Measurements from ENCODE around the gene CDK5RAP2.

CDK5RAP2 gene

DNA sequence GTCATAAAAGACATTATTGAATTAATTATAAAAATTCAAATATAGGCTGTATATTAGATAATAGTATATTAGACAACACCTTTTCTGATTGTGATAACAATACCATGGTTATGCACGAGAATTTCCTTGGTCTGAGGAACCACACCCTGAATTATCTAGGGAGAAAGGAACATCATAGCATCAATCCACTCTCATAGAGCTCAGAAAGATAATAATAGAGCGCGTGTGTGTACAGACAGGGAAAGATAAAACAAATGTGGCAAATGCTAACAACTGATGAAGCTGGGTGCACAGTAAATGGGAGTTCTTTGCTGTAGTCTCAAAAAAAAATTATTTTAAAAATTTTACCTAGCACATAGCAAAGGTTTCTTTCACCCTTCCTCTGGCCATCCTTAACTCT lies 143.5 kb downstream of the CDK5RAP2 start:
- DNase-seq (ENCODE audit: low spot score), result no peak

DNA sequence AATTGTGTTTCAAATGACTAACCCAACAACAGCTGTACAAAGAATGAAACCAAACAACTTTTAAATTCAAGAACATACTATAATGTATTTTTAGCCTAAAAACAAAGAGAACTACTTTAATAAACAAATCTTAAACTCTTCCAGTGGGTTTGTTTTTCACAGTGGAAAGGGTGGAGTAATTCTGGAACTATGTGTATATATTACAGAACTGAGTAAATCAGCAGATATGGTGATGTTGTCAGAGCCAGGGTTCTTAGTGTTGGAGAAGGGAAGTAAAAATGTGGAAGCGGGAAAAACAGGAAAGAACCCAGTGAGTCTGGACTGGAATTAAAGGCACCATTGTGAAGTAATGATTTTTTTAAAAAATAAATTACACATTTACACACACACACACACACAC lies 144.9 kb downstream of the CDK5RAP2 start:
- DNase-seq (ENCODE audit: low spot score), result no peak

DNA sequence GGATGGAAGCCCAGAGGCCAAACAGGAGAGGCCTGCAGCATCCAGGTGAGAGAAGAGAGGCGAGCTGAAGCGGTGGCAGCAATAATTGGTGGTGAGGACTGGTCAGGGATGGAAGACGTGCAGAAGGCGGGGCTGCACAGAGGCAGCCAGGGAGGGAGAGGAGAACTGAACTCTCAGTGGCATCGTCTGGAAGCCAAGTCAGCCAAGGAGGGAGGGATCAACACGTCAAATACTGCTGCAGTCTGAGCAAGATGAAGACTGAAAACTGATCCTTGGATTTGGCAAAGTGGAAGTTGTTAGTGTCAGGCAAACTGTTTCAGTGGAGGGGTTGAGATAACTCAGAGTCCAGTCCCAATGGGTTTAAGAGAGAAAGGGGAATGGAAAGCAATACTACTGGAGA lies 145.4 kb downstream of the CDK5RAP2 start:
- DNase-seq (ENCODE audit: low spot score), result no peak

DNA sequence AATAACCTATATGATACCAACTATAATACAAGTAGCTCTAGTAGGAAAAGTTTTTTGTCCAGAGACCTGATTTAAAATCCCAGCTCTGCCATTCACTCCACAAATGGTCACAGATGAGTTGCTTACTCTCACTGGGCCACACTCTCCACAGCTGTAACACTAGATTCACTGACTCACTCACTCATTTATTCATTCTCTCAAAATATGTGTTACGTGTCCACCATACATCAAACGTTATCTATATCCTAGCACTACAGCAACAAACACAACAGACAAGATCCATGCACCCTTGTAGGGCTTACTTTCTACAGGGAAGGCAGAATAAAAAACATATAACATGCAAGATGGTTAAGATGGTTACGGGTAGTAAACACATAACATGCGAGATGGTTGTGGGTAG lies 146.3 kb downstream of the CDK5RAP2 start:
- no peak for DNase-seq (ENCODE audit: low spot score)

DNA sequence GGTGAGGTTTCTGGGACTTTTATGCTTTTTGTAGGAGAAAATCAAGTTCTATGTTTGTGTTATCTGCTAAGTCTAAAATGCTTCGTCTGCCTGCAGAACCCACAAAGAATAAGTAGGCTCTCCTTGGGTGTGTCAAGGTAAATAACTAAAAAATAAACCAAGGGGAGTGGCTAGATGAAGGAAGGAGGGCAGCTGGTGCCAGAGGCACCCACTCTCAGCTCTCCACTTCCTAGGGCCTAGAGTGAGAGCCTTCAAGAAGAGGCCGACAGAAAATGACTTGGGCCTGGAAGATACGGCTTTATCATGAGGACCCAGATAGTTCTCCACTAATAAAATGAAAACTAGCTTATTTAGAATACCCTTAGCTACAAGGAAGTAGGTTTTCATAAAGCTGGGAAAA lies 147.4 kb downstream of the CDK5RAP2 start:
- DNase-seq (ENCODE audit: low spot score), result no peak

DNA sequence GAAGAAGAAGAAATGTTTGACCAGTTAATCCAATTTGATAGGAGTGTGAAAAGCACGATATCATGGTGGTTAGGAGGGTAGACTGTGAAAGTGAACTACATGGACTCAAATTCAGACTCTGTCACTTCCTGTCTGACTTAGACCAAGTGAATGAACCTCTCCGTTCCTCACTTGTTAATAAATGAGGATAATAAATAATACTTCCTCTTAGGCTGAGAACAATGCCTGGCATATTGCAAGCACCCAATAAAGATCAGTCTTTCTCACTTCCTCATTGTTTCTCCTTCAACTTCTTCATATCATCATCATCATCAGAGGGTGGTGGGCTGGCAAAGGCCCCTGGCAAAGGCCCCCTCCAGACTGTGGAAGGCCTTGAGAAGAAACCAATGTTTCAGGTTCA lies 148.7 kb downstream of the CDK5RAP2 start:
- DNase-seq (ENCODE audit: low spot score), result no peak

DNA sequence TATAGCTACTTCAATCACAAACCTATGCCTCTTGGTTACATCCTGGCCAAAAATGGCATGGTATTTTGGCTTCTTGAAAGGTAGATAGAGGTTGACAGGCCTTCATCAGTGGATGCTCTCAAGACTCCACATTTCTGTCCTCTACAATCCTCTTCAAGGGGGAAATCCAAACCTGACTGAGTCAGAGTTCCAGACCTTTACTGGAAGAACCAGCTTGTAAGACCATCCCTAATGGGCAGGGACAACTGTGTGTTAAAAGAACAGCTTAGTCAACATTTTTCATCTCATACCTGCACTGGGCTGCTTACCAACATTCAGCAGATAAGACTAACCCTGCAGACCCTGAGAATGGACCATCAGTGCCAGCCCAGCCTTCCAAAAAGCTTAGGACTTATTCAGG lies 155.7 kb downstream of the CDK5RAP2 start:
- no peak for DNase-seq (ENCODE audit: low spot score)

DNA sequence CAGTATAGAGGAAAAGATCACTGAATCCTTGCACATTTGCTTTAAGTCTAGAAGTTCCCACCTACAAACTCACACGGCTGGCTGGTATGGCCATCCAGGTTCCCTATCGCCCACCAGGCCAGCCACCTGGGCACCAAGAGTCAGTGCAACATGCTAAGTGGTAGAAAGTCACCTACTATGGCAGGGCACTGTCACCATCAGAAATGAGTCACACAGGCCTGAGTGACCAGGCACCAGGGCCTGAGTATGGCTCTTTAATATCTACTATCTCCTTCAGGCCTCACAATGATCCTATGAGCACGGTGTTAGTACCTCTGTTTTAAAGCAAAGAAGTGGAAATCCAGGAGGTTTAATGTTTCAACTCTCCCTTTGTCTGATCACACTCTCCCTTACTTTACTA lies 156.2 kb downstream of the CDK5RAP2 start:
- no peak for DNase-seq (ENCODE audit: low spot score)

DNA sequence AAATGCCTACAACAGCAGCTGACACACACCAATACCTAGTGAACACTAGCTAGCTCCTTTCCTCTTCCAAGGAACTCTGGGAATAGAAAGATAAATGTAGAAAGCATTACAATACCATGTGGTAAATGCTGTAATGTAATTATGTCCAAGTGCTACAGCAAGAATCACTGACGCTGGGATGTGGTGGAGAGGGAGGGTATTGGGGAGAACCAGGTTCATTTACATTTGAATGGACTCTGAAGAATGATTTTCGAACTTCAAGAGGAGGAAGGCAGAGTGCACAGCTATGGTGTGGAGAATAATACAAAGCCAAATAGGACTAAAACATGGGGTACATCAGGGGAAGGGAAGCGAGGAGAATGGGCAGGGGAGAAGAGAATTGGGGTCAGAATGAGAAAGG lies 158.0 kb downstream of the CDK5RAP2 start:
- no peak for DNase-seq (ENCODE audit: low spot score)

DNA sequence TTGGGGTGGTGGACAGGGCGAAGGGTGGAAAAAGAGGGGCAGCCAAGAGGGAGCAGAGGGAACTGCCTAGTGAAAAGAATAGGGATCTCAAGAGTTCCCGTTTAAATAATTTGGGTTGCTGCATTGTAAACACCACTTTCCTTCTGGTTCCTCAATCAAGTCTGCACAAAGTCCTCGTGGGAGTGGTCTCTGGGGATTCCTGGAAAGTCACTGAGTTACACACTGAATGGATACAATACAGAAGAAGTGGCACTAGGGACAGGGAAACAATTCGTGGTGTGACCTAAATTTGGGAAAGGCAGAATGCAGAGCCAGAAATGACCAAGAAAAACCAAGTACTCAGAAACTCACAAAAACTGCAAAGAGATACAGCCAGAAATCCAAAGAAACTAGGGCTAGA lies 161.7 kb downstream of the CDK5RAP2 start:
- no peak for DNase-seq (ENCODE audit: low spot score)

DNA sequence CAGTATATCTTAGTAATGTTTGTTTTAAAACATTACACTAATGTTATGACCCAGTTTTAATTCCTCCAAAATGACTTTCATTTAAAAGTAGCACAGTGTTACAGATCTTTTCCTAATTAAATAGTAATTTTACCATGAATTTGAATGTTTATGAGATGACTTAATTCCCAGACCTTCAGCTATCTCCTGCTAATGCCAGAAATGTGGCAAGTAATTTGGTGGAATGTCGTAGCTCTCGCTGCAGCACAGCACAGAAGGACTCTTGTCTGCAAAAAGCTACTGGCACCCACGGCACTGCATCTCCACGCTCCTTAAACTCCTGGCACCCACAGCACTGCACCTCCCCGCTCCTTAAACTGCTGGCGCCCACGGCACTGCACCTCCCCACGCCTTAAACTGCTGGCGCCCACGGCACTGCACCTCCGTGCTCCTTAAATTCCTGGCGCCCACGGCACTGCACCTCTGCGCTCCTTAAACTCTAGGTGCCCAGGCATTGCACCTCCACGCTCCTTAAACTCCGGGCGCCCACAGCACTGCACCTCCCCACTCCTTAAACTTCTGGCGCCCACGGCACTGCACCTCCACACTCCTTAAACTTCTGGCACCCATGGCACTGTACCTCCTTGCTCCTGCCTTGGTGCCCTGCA lies 163.1 kb downstream of the CDK5RAP2 start:
- DNase-seq (ENCODE audit: low spot score), result no peak

DNA sequence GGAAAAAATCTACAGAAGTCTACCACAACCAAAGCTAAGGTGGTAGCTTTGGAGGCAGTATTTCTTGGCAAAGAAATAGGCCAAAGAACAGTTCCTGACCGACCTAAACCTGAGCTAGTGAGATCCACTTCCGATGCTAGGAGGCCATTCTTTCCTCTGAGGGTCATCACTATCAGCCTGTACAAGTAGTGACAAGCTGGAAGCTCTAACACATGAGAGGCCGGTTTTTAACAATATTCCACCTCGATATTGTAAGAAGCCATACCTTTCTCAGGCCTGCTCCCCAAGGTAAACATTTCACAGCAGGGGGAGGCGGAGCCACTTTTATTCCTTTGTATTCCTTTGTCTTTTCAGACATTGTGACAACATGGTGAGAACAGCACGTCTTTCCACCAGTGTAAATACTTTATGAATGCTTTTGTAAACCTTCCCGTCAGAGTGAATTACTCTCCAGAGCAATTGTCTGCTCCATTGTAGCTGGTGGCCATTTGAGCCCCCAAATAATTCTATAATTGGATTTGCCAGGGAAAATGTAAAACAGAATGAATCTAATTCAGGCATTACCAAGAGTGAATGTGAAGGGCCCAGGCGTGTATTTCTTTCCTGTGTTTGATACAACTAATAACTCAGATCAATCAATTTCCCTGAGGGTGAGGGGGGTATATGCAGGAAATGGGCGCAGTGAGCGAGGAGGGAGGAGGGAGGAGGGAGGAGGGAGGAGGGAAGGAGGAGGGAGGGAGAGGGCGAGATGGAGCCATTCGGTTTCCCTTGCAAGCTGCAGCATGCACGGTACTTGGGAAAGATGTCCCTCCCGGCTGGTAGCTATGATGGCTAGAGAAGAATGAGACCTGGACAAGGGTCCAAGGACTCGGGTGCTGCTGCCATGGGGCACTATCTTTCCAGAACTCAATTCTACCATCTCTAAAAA lies 166.6 kb downstream of the CDK5RAP2 start:
- no peak for DNase-seq (ENCODE audit: low spot score)

DNA sequence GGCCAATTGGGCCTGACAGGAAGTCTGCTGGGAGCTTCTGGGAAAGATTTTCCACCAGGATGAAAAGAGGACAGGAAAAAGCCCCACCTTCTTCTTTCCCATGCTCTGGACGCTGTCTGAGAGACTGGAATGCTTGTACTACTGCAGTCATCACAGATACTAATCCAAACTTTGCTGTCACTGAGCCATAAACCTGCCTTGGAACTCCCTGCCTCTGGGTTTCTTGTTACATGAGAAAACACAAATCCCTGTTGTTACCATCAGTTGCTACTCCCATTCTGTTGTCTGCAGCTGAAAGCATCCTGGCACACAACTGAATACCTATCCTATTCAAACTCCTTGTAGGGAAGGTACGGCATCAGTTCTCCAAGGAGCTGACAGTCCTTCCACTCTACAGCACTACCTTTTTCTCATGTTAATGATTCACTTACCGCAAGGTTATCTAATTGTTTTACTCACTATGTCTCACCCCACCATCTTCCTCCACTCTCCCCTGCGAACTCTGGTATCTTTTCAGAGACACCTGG lies 167.5 kb downstream of the CDK5RAP2 start:
- DNase-seq (ENCODE audit: low spot score), result no peak

DNA sequence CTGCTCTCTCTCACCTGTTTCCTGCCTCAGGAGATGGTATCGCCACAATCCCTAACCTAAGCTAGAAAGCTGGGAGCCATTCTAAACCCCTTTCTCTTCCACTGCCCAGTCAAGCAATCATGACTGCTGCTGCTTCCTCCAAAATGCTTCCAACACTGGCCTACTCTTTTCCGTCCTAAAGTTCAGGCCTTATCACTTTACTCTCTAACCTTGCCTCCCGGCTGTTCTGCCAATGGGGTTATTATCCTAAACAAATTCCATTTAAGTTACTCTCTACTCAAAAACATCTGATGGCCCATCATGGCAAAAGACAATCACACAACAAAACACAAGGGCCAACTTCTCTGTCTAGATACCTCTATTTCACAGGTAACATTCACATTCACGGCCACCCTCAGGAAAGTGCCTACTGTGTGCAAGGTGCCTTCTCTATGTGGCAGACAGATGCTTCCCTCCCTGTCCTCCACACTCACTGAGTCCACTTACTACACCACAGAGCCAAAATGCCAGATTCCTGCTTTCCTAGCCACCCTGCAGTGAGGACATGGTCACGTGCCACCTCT lies 168.0 kb downstream of the CDK5RAP2 start:
- DNase-seq (ENCODE audit: low spot score), result no peak

DNA sequence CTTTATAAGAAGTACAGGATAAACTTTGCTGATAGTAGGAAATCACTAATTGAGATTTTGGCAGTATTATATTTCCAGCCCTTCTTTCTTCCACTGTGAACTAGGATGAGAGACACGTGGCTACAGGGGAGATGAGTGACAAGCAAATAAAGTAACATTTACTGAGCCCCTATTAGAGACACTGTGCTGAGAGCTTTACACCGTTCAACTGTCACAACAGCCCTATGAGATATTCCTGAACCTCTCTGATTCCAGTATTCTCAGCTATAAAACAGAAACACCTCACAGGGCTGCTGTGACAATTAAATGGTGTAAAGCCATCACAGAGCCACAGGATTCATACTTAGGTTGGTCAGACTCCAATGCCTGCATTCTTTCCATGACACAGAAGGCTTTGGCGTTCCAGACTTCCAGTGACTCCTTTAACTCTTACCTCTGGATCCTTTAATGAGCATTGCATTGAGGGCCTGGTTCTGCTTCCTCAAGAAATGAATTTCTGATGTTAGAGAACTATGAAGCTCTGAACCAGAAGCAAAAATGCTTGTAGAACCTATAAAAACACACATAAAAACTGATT lies 169.0 kb downstream of the CDK5RAP2 start:
- no peak for DNase-seq (ENCODE audit: low spot score)

DNA sequence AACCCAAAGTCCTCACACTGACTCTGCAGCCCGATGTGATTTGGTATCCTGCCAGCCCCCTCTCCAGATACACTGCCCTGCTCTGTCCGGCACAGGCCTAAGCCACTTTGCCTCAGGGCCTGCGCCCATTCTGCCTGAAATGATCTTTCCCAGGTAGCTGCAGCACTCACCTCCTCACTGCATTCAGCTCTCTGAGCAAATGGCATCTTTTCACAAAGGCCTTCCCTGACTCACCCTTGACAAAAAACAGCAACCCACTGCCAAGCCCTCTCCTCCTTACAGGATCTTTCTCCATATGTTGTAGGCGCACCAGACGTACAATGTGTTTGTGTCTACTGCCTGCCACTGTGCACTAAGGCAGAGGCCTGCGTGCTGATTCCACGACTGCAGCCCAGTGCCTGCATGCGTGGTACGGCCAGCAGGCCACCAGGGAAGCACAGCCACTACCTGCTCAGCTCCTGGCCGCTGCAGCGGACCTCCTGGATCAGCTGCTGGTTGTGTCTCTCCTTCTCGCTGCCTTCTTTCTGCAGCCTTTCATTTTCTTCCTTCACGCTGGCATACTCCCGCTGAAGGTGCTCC lies 171.2 kb downstream of the CDK5RAP2 start:
- DNase-seq (ENCODE audit: low spot score), result no peak

DNA sequence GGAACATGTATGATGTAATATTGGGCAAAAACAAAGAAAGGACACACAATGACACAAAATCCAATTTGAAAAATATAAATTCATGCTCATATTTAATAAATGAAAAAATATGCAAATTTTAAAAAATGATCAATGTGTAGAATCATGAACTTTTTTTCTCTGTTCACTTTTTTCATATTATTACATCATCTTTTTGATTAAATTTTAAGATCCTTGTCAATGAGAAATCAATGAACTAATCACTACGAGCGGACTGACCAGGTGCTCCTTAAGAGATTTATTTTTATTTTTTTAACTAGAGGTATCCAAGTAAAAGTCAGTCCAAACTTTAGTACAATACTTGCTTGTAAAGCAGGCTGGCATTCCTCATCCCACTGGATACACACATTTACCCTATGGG lies 174.1 kb downstream of the CDK5RAP2 start:
- no peak for DNase-seq (ENCODE audit: low spot score)

DNA sequence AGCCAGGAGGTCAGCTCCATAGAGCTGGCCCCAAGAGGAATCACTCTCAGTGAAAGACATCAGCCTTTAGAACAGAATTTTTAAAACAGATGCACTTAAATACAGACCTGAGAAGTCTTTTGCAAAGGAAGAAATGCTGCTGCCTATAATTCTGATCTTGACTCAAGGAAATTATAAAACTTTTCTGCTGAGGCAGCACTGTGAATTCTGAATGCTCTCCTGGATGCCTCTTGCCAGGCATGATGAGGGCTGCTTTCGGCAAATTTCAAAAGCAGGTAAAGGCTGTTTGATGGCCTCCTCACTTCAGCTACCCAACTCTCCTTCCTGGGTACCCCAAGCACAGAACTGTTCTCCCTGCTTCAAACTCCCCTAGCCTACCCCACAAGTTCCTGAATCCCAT lies 174.8 kb downstream of the CDK5RAP2 start:
- no peak for DNase-seq (ENCODE audit: low spot score)

DNA sequence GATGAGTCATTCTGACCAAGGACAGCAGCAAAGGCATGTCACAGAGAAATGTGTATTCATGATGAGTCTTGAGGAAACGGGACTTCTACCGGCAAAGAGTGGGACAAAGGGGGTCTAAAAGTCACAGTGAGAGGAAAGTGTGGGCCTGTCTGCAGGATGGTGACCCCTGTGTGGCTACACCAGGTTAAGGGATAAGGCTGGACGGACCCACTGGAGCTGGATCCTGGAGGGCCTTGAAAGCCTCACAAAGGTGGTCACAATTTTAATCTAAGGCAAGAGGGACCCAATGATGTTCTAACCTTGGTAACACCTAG lies 176.5 kb downstream of the CDK5RAP2 start:
- no peak for DNase-seq (ENCODE audit: low spot score)

DNA sequence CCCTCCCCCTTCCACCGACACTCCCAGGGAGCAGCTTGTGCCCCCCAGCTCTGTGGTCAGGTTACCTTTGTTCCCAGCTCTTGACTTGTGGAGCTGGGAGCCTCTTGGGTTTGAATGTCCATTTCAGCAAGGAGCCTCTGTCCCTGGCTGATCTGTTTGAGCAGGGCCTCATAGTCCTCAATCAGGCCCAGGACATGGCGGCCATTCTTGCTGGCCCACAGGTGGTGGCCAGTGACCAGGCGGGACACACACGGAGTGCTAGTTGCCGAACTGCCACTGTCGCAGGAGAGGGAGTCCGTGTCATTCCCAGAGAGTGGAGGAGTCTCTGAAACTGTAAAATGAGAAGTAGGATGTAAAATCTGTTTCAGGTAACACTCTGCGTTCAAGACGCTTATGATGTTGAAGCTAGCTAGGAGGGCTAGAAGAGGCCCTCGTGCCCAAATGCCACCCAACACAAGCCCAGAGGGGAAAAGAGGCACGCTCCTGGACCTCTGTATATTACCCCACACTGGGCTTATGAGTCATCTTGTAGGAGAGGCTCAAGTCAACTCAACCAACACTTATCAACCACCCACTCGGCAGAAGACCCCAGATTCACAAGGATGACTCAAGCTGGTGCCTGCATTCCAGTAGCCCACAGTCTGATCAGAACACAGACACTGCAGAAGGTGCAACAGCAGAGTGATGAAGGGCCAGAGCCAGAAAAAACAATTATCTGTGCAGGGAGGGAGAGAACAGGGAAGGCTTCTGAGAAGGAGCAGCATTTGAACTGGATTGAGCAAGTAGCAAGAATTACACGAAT lies 177.0 kb downstream of the CDK5RAP2 start:
- no peak for DNase-seq (ENCODE audit: low spot score)

DNA sequence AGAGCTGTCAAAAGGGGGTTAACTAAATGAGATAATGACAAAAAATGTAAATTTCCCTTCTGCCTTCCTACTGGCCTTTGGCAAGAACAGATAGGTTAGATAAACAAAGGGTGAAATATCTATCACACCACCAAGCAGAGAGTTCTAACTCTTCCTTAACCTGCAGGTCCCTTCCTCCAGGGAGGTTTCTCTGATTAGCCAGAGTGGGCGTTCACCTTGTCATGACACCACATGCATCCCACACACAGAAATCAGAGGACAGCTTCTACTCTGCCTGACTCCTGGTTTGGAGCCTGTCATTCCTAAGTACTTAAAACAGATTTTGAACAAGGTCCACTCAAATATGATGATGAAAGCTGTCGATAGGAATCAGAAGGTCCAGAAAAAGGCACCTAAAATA lies 180.0 kb downstream of the CDK5RAP2 start:
- no peak for DNase-seq (ENCODE audit: low spot score)

DNA sequence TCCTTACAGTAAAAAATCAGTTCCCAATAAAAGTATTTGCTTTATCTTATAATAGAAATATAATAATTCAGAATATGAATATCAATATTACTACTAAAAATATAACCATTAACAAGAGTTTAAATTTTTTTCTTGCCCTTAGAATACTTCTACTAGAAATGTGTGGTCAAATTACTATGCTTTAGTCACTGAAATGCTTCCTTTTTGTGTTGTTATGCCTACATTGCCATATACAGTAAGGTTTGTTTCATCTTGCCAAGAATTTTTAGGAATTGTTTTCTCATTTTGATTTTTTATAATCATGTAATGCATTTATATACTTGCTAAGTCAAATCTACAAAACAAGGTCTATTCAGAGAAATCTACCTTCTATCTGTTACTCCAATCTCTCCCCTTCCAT lies 181.7 kb downstream of the CDK5RAP2 start:
- no peak for DNase-seq (ENCODE audit: low spot score)

Data from left forelimb (tissue), 1 donor.